WTC11 (cell line): ENCODE measurements around the gene TMEM17. TPM values are rescaled to one million over a fixed set of nuclear protein-coding genes. Genes with fewer than 3 reads are reported as not detected.

Source experiments
- ATAC-seq: fragments of 200-7000 bp; cut with Tn5 transposase; 2 replicates; pipeline ENCODE4 v1.10.0; 2021; ENCODE audit warnings: mild to moderate bottlenecking, moderate library complexity
- CTCF ChIA-PET: fragments of 300-600 bp; sonication (Branson Sonifier 250); formaldehyde crosslinking; loops from one replicate; lab custom pipeline; 2021; ENCODE audit warnings: antibody characterized with exemption; lab: Charles Lee
- POLR2A ChIA-PET: fragments of 350-600 bp; sonication (Branson Sonifier 250); formaldehyde crosslinking; loops from one replicate; lab custom pipeline; 2021; ENCODE audit warnings: antibody characterized with exemption; lab: Charles Lee
- DNase-seq: peaks from one replicate; pipeline ENCODE4 v3.0.0; 2021; ENCODE audit warnings: low spot score
- H3K27ac Mint-ChIP-seq: 2 replicates; pipeline ENCODE4 v1.8.0; 2021; ENCODE audit warnings: mixed read lengths
- H3K27me3 Mint-ChIP-seq: 2 replicates; pipeline ENCODE4 v1.8.0; 2021; ENCODE audit warnings: low read depth, mild to moderate bottlenecking, moderate library complexity, mixed read lengths
- H3K36me3 Mint-ChIP-seq: 2 replicates; pipeline ENCODE4 v1.8.0; 2021; ENCODE audit warnings: mixed read lengths
- H3K4me1 Mint-ChIP-seq: 2 replicates; pipeline ENCODE4 v1.8.0; 2022; ENCODE audit warnings: mixed read lengths
- H3K4me3 Mint-ChIP-seq: 2 replicates; pipeline ENCODE4 v1.8.0; 2021; ENCODE audit warnings: mild to moderate bottlenecking, moderate library complexity, mixed read lengths
- H3K9me3 Mint-ChIP-seq: 2 replicates; pipeline ENCODE4 v1.8.0; 2021; ENCODE audit warnings: mixed read lengths
- CREB1 ChIP-seq: sonication (generic); formaldehyde crosslinking; IDR thresholded peaks from 2 replicates; pipeline ENCODE4 v1.8.0; 2023; ENCODE audit warnings: mild to moderate bottlenecking, missing genetic modification reagents
- CREM ChIP-seq: sonication (generic); formaldehyde crosslinking; IDR thresholded peaks from 2 replicates; pipeline ENCODE4 v1.8.1; 2022; ENCODE audit warnings: mild to moderate bottlenecking, missing genetic modification reagents, moderate library complexity
- ELF4 ChIP-seq: sonication (generic); formaldehyde crosslinking; IDR thresholded peaks from 2 replicates; pipeline ENCODE4 v1.8.1; 2022; ENCODE audit warnings: low read depth, mild to moderate bottlenecking, moderate library complexity, missing genetic modification reagents
- GABPB1 ChIP-seq: sonication (generic); formaldehyde crosslinking; IDR thresholded peaks from 2 replicates; pipeline ENCODE4 v1.8.1; 2023; ENCODE audit warnings: mild to moderate bottlenecking, missing genetic modification reagents
- NFYB ChIP-seq: sonication (generic); formaldehyde crosslinking; conservative IDR thresholded peaks from 2 replicates; pipeline ENCODE4 v1.8.0; 2022; ENCODE audit warnings: low read depth, missing genetic modification reagents
- NR1H2 ChIP-seq: sonication (generic); formaldehyde crosslinking; IDR thresholded peaks from 2 replicates; pipeline ENCODE4 v1.9.0; 2021; ENCODE audit warnings: mild to moderate bottlenecking, moderate library complexity, missing genetic modification reagents
- RELA ChIP-seq: sonication (generic); formaldehyde crosslinking; IDR thresholded peaks from 2 replicates; pipeline ENCODE4 v1.8.1; 2022; ENCODE audit warnings: missing genetic modification reagents, mild to moderate bottlenecking, borderline replicate concordance
- TP53 ChIP-seq: sonication (generic); formaldehyde crosslinking; IDR thresholded peaks from 2 replicates; pipeline ENCODE4 v1.8.1; 2023; ENCODE audit warnings: mild to moderate bottlenecking, missing genetic modification reagents
- ZNF138 ChIP-seq: sonication (generic); formaldehyde crosslinking; conservative IDR thresholded peaks from 2 replicates; pipeline ENCODE4 v1.8.1; 2022; ENCODE audit warnings: mild to moderate bottlenecking, moderate library complexity, missing genetic modification reagents
- ZNF219 ChIP-seq: sonication (generic); formaldehyde crosslinking; IDR thresholded peaks from 2 replicates; pipeline ENCODE4 v1.8.0; 2023; ENCODE audit warnings: missing genetic modification reagents, mild to moderate bottlenecking, borderline replicate concordance
- ZNF263 ChIP-seq: sonication (generic); formaldehyde crosslinking; IDR thresholded peaks from 2 replicates; pipeline ENCODE4 v1.8.1; 2022; ENCODE audit warnings: low read depth, mild to moderate bottlenecking, moderate library complexity, missing genetic modification reagents
- ZNF416 ChIP-seq: fragments of 250-450 bp; sonication (Bioruptor Pico); IDR thresholded peaks from 2 replicates; pipeline ENCODE4 v1.9.0; 2021; ENCODE audit warnings: mild to moderate bottlenecking, inconsistent platforms
- total RNA-seq: library from RNA; stranded (reverse); gene quantifications from 3 replicates; pipeline ENCODE4 v1.2.3, GENCODE V29; 2021
- TF ChIP-seq, protein P1 (sequence below): sonication (generic); formaldehyde crosslinking; conservative IDR thresholded peaks from 2 replicates; pipeline ENCODE4 v1.8.1; 2022; ENCODE audit warnings: mild to moderate bottlenecking, missing genetic modification reagents
- TF ChIP-seq, protein P2 (sequence below): fragments of 250-450 bp; sonication (Bioruptor Pico); IDR thresholded peaks from 2 replicates; pipeline ENCODE4 v1.9.0; 2021; ENCODE audit warnings: mild to moderate bottlenecking
- TF ChIP-seq, protein P3 (sequence below): sonication (generic); formaldehyde crosslinking; IDR thresholded peaks from 2 replicates; pipeline ENCODE4 v1.8.1; 2023; ENCODE audit warnings: mild to moderate bottlenecking, missing genetic modification reagents, moderate library complexity
- TF ChIP-seq, protein P4 (sequence below): fragments of 250-450 bp; sonication (Bioruptor Pico); IDR thresholded peaks from 2 replicates; pipeline ENCODE4 v1.8.0; 2021; ENCODE audit warnings: mild to moderate bottlenecking
- TF ChIP-seq, protein P5 (sequence below): sonication (generic); formaldehyde crosslinking; IDR thresholded peaks from 2 replicates; pipeline ENCODE4 v1.8.1; 2023; ENCODE audit warnings: mild to moderate bottlenecking, missing genetic modification reagents, borderline replicate concordance
- TF ChIP-seq, protein P6 (sequence below): fragments of 200-600 bp; IDR thresholded peaks from 2 replicates; pipeline ENCODE4 v1.8.0; 2022; ENCODE audit warnings: antibody characterized with exemption
- TF ChIP-seq, protein P7 (sequence below): sonication (generic); formaldehyde crosslinking; IDR thresholded peaks from 2 replicates; pipeline ENCODE4 v1.8.1; 2023; ENCODE audit warnings: mild to moderate bottlenecking, missing genetic modification reagents, moderate library complexity
- TF ChIP-seq, protein P8 (sequence below): fragments of 250-450 bp; sonication (Bioruptor Pico); IDR thresholded peaks from 2 replicates; pipeline ENCODE4 v2.1.2; 2022; ENCODE audit warnings: mild to moderate bottlenecking, moderate library complexity
- TF ChIP-seq, protein P9 (sequence below): sonication (generic); formaldehyde crosslinking; IDR thresholded peaks from 2 replicates; pipeline ENCODE4 v1.8.0; 2022; ENCODE audit warnings: mild to moderate bottlenecking, missing genetic modification reagents

The TMEM17 gene
- total RNA-seq, 1 experiment from 2014 or later = 1.2 TPM

DNA sequence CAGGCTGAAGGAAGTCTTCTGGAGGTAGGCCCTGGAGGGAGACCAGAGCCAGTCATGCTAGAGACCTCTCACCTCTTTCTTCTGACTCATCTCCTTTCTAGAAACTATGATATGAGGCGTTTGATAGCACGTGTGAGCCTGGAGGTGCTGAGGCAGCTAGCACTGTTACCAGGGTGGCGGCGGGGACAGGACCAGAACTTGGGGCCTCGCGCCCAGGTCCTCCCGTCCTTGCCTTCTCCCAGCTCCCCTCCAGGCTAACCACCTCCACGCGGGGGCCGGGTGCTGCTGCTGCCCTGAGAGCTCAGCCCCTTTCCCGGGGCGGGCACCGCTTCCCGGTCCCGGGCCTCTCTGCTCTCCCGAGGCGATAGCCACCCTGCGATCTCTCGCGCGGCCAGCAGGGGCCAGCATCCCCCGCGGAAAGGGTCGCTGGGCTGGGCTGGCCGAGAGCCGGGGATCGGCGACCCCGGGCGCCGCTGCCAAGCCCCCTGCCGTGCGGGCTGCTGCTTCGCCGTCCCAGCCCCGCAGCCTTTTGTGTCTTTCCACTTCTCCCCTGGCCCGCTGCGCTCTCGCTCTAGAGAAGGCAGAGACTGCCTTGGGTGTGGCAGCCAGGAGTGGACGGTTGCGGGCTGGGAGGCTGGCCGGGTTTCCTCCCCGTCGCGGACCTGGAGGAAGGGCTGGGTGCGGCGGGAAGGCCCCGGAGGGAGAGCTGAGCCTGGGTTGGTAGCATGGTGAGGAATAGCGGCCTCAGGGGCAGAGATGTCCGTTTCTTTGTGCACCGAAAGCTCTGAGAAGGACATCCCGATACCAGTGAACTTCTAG is 49.1 kb downstream of the TMEM17 start (continued):
- TF ChIP-seq RELA (CRISPR knock-in tag) (0 out of 2 replicates have a peak, but pooled peaks have one; percentile 9), ELF4 (CRISPR knock-in tag) (no peak)
- TF ChIP-seq, protein P1, sequence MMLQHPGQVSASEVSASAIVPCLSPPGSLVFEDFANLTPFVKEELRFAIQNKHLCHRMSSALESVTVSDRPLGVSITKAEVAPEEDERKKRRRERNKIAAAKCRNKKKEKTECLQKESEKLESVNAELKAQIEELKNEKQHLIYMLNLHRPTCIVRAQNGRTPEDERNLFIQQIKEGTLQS (CRISPR knock-in tag) = no peak
- TF ChIP-seq, protein P2, sequence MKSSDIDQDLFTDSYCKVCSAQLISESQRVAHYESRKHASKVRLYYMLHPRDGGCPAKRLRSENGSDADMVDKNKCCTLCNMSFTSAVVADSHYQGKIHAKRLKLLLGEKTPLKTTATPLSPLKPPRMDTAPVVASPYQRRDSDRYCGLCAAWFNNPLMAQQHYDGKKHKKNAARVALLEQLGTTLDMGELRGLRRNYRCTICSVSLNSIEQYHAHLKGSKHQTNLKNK = no peak
- TF ChIP-seq, protein P3, sequence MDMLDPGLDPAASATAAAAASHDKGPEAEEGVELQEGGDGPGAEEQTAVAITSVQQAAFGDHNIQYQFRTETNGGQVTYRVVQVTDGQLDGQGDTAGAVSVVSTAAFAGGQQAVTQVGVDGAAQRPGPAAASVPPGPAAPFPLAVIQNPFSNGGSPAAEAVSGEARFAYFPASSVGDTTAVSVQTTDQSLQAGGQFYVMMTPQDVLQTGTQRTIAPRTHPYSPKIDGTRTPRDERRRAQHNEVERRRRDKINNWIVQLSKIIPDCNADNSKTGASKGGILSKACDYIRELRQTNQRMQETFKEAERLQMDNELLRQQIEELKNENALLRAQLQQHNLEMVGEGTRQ (CRISPR knock-in tag) = 0 out of 2 replicates have a peak, but pooled peaks have one; percentile 32

DNA sequence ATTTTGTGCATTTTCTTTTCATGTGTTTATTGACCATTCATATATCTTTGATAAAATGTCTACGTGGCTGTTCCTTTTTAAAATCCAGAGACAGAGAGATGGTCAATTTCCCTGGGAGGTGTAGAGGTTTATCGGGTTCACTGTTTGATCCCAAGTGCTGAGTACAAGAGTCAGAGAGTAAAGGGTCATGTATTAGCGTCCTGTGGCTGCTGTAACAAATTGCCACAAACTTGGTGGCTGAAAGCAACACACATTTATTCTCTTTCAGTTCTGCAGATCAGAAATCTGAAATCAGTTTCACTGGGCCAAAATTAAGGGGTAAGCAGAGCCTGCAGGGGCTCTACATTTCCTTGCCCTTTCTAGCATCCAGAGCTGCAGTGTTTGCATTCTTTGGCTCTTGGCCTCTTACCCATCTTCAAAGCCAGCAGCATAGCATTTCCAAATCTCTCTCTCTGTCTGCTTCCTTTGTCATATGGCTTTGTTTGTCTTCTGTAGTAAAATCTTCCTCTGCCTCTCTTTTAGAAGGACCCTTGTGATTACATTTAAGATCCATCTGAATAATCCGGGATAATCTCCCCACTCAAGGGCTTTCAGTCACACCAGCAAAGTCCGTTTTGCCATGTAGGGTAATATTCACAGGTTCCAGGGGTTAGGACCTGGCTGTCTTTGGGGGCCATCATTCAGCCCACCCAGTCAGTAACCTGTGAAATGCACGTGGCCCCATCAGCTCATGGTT is 49.9 kb downstream of the TMEM17 start:
- peaks cover 14% of the 10 kb centered on the region for H3K4me1 Mint-ChIP-seq
- no peak for TF ChIP-seq ZNF219
- TF ChIP-seq, protein P4, sequence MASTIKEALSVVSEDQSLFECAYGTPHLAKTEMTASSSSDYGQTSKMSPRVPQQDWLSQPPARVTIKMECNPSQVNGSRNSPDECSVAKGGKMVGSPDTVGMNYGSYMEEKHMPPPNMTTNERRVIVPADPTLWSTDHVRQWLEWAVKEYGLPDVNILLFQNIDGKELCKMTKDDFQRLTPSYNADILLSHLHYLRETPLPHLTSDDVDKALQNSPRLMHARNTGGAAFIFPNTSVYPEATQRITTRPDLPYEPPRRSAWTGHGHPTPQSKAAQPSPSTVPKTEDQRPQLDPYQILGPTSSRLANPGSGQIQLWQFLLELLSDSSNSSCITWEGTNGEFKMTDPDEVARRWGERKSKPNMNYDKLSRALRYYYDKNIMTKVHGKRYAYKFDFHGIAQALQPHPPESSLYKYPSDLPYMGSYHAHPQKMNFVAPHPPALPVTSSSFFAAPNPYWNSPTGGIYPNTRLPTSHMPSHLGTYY (CRISPR knock-in tag) = no peak
- TF ChIP-seq ZNF138 (CRISPR knock-in tag) = no peak
- TF ChIP-seq, protein P5, sequence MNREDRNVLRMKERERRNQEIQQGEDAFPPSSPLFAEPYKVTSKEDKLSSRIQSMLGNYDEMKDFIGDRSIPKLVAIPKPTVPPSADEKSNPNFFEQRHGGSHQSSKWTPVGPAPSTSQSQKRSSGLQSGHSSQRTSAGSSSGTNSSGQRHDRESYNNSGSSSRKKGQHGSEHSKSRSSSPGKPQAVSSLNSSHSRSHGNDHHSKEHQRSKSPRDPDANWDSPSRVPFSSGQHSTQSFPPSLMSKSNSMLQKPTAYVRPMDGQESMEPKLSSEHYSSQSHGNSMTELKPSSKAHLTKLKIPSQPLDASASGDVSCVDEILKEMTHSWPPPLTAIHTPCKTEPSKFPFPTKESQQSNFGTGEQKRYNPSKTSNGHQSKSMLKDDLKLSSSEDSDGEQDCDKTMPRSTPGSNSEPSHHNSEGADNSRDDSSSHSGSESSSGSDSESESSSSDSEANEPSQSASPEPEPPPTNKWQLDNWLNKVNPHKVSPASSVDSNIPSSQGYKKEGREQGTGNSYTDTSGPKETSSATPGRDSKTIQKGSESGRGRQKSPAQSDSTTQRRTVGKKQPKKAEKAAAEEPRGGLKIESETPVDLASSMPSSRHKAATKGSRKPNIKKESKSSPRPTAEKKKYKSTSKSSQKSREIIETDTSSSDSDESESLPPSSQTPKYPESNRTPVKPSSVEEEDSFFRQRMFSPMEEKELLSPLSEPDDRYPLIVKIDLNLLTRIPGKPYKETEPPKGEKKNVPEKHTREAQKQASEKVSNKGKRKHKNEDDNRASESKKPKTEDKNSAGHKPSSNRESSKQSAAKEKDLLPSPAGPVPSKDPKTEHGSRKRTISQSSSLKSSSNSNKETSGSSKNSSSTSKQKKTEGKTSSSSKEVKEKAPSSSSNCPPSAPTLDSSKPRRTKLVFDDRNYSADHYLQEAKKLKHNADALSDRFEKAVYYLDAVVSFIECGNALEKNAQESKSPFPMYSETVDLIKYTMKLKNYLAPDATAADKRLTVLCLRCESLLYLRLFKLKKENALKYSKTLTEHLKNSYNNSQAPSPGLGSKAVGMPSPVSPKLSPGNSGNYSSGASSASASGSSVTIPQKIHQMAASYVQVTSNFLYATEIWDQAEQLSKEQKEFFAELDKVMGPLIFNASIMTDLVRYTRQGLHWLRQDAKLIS (CRISPR knock-in tag) = no peak
- TF ChIP-seq ZNF263 (CRISPR knock-in tag) = no peak
- no peak for TF ChIP-seq CREM (CRISPR knock-in tag)
- no peak for TF ChIP-seq NR1H2 (CRISPR knock-in tag)
- TF ChIP-seq, protein P6, sequence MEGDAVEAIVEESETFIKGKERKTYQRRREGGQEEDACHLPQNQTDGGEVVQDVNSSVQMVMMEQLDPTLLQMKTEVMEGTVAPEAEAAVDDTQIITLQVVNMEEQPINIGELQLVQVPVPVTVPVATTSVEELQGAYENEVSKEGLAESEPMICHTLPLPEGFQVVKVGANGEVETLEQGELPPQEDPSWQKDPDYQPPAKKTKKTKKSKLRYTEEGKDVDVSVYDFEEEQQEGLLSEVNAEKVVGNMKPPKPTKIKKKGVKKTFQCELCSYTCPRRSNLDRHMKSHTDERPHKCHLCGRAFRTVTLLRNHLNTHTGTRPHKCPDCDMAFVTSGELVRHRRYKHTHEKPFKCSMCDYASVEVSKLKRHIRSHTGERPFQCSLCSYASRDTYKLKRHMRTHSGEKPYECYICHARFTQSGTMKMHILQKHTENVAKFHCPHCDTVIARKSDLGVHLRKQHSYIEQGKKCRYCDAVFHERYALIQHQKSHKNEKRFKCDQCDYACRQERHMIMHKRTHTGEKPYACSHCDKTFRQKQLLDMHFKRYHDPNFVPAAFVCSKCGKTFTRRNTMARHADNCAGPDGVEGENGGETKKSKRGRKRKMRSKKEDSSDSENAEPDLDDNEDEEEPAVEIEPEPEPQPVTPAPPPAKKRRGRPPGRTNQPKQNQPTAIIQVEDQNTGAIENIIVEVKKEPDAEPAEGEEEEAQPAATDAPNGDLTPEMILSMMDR = no peak
- no peak for TF ChIP-seq GABPB1 (CRISPR knock-in tag)
- no peak for TF ChIP-seq TP53 (CRISPR knock-in tag)
- TF ChIP-seq, protein P7, sequence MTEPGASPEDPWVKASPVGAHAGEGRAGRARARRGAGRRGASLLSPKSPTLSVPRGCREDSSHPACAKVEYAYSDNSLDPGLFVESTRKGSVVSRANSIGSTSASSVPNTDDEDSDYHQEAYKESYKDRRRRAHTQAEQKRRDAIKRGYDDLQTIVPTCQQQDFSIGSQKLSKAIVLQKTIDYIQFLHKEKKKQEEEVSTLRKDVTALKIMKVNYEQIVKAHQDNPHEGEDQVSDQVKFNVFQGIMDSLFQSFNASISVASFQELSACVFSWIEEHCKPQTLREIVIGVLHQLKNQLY (CRISPR knock-in tag) = no peak
- TF ChIP-seq, protein P8, sequence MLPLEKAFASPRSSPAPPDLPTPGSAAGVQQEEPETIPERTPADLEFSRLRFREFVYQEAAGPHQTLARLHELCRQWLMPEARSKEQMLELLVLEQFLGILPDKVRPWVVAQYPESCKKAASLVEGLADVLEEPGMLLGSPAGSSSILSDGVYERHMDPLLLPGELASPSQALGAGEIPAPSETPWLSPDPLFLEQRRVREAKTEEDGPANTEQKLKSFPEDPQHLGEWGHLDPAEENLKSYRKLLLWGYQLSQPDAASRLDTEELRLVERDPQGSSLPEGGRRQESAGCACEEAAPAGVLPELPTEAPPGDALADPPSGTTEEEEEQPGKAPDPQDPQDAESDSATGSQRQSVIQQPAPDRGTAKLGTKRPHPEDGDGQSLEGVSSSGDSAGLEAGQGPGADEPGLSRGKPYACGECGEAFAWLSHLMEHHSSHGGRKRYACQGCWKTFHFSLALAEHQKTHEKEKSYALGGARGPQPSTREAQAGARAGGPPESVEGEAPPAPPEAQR (CRISPR knock-in tag) = no peak
- no peak for TF ChIP-seq ZNF416 (CRISPR knock-in tag)
- TF ChIP-seq, protein P2 = no peak
- no peak for TF ChIP-seq NFYB (CRISPR knock-in tag)
- TF ChIP-seq, protein P9, sequence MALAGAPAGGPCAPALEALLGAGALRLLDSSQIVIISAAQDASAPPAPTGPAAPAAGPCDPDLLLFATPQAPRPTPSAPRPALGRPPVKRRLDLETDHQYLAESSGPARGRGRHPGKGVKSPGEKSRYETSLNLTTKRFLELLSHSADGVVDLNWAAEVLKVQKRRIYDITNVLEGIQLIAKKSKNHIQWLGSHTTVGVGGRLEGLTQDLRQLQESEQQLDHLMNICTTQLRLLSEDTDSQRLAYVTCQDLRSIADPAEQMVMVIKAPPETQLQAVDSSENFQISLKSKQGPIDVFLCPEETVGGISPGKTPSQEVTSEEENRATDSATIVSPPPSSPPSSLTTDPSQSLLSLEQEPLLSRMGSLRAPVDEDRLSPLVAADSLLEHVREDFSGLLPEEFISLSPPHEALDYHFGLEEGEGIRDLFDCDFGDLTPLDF (CRISPR knock-in tag) = no peak
- no peak for TF ChIP-seq CREB1 (CRISPR knock-in tag)

More for the DNA sequence above, 49.9 kb downstream of the TMEM17 start:
- no peak for DNase-seq
- H3K27me3 Mint-ChIP-seq = peaks cover 31% of the 10 kb centered on the region
- ChIA-PET CTCF (interaction anchor here (0.5 to 3.6 kb wide), 46 partner anchors 9 to 623 kb away, joined by 3 to 67 read pairs (median 4); partner anchors contain the start of genes EHBP1 and TMEM17), POLR2A (no interaction called here)
- H3K27ac Mint-ChIP-seq = no peak overlapping the region
- H3K36me3 Mint-ChIP-seq = no peaks in the 10 kb centered on the region
- no peak for ATAC-seq
- H3K9me3 Mint-ChIP-seq = no peaks in the 10 kb centered on the region
- H3K4me3 Mint-ChIP-seq = no peak overlapping the region
